CD4-positive, alpha-beta T cell treated with Interleukin-1 beta for 1 hour (primary cell): ENCODE results near the gene CYGB.
A peak's percentile ranks its signal among the peaks of the same experiment; 100 is the strongest.
"Not testable (repeated sequence)": the region's sequence is repeated elsewhere in the genome, so short reads cannot be mapped to it uniquely, and the experiment has no call there.

ENCODE experiments used
- DNase-seq, 2 donors: peaks; one replicate each; pipeline ENCODE4 v3.0.0-alpha.2; 2020 to 2022

CYGB gene

GRCh38 chr17:76519048-76519966 is 18.2 kb downstream of the CYGB start:
- no peak for DNase-seq

GRCh38 chr17:76517638-76518038 is 19.9 kb downstream of the CYGB start:
- no peak for DNase-seq

- peak; percentile 88 to 90 for DNase-seq
Observed at GRCh38 chr17:76515274-76515949, 22.1 kb downstream of the CYGB start.

GRCh38 chr17:76514355-76514754 is 23.2 kb downstream of the CYGB start:
- not testable (repeated sequence) for DNase-seq

- DNase-seq: no peak
Observed at GRCh38 chr17:76513306-76513692, 24.2 kb downstream of the CYGB start.

GRCh38 chr17:76512366-76513305 is 24.9 kb downstream of the CYGB start:
- DNase-seq: no peak

- no peak for DNase-seq
Observed at GRCh38 chr17:76511668-76512365, 25.7 kb downstream of the CYGB start.

- no peak for DNase-seq
Observed at GRCh38 chr17:76510831-76511244, 26.7 kb downstream of the CYGB start.

GRCh38 chr17:76508472-76509063 is 28.9 kb downstream of the CYGB start:
- DNase-seq: not testable (repeated sequence)

- peak; percentile 88 to 92 for DNase-seq
Observed at GRCh38 chr17:76506408-76507345, 30.8 kb downstream of the CYGB start.

- peak in 1 of 2 donors; percentile 33 for DNase-seq
Observed at GRCh38 chr17:76504117-76504516, 33.4 kb downstream of the CYGB start.

- DNase-seq: no peak
Observed at GRCh38 chr17:76502341-76503211, 34.9 kb downstream of the CYGB start.

- no peak for DNase-seq
Observed at GRCh38 chr17:76501827-76502307, 35.6 kb downstream of the CYGB start.

GRCh38 chr17:76501018-76501826 is 36.3 kb downstream of the CYGB start, which contains the start of gene RHBDF2:
RHBDF2 (minus strand) TSS chr17:76501423; CDS start chr17:76481524, 19,899 bp downstream.
- DNase-seq: peak; percentile 95 to 96

- no peak for DNase-seq
Observed at GRCh38 chr17:76500747-76501017, 36.8 kb downstream of the CYGB start.

GRCh38 chr17:76500074-76500746 is 37.3 kb downstream of the CYGB start:
- peak in 1 of 2 donors; percentile 47 for DNase-seq

- no peak for DNase-seq
Observed at GRCh38 chr17:76499267-76499667, 38.2 kb downstream of the CYGB start.

GRCh38 chr17:76498876-76499251 is 38.6 kb downstream of the CYGB start:
- DNase-seq: peak; percentile 23 to 45
